HG02970 (cell line): ENCODE data around the gene CACNA2D1.

Experiments
- ATAC-seq: cut with Tn5 transposase; IDR thresholded peaks from one replicate; pipeline ENCODE4 v1.9.1; 2021; ENCODE audit warnings: mild to moderate bottlenecking, moderate library complexity, moderate number of reproducible peaks; ENCODE audit not compliant: unreplicated experiment, low FRiP score

CACNA2D1 gene

GRCh38 chr7:82188636-82189035 lies 254.9 kb downstream of the CACNA2D1 start:
- ATAC-seq: no peak

- ATAC-seq: no peak
Measured at GRCh38 chr7:82185443-82185842, 258.1 kb downstream of the CACNA2D1 start.

DNA sequence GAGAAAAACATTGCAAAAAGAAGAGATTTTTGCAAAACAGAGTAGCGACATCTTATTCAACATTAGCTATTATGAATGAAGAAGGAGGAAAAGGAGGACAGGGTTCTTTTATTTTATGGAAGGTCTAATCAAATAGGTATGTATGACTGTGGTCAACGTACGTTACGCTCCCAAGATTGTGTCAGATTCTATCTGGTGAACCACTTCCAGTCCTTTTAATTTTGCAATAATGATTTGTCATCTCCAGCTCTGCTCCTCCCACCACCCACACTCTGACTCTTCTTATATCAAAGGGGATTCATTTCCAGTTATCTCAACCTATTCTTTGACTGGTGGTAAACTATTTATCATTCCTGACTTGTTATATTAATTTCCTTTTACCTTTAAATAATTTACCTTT lies 259.9 kb downstream of the CACNA2D1 start:
- no peak for ATAC-seq

GRCh38 chr7:82179311-82179710 lies 264.3 kb downstream of the CACNA2D1 start:
- ATAC-seq: no peak

GRCh38 chr7:82175319-82175718 lies 268.3 kb downstream of the CACNA2D1 start:
- no peak for ATAC-seq

DNA sequence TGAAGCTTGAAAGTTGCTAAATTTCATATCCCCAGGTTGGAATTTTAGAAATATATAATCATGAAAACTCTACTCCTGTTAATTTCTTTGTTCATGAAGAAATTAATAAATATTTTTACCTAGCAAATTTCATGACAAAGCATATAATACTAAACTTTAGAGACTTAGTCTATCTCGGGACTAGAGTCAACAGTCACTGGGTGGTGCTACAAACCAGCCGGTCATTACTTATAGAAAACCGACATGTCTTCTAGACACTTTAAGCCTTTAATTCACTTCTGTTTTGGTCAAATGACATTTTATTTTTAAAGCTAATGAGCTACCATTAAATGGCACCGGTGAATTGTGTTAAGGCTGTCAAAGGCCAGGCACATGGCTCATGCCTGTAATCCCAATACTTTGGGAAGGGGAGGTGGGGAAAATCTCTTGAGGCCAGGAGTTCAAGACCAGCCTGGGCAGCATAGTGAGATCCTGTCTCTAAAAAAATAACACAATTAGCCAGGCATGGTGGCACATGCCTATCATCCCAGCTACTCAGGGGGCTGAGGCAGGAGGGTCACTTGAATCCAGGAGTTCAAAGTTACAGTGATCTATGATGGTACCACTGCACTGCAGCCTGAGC lies 270.1 kb downstream of the CACNA2D1 start:
- ATAC-seq: no peak

DNA sequence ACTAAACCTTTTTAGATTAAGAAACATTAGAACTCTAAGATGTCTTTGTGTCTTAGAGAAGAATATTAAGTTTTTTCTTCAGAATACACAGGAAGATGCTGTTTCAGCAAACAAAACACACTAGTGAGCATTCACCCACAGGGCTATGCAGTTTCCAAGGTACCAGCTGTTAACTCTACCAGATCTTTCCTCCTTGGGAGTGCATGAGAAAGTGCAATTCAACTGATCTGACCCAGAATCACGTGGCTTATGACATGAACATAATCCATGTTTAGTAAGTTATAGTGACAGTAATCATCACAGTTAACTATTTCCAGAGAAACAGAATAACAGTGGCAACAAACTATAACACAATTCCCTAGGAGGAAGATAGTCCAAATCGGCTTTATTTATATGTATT lies 270.7 kb downstream of the CACNA2D1 start:
- ATAC-seq: no peak

DNA sequence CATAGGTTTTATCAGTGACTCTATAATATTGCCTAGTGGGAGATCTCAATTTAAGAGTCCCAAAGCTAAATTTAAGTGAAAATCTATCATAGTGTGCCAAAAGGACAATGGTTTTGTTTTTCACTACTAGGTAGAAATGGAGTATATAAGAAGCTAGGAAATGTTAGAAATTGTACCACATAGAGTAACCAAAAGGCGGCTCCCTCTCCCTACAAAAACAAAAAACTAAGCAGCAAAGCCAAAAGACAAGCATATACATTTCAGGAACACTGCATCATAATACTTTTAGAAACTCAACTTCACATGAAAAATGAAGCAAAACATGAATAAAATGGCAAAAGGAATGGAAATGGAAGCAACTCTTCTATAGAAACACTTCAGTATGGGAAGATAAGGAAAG lies 271.6 kb downstream of the CACNA2D1 start:
- ATAC-seq: no peak

- ATAC-seq: no peak
Measured at GRCh38 chr7:82167558-82168314, 275.8 kb downstream of the CACNA2D1 start.

GRCh38 chr7:82166260-82167015 lies 277.1 kb downstream of the CACNA2D1 start:
- no peak for ATAC-seq

DNA sequence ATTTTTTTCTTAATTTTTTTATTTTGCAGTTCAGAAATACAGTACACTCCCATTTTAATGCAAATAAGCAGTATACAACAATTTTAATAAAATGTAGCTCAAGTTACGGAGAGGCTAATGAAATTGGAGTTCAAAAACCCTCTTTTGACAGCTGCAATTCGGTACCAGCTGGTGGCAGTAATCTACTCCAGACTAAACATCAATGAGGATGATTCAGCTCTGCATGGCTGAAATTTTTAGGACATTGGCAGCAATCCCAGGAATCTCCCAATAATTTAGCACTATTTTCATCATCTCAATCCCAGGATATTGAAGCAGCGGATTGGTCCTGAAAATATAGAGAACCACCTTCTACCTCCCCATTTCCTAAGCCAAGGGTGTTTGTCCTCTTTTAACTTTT lies 278.8 kb downstream of the CACNA2D1 start:
- no peak for ATAC-seq

GRCh38 chr7:82164410-82164809 lies 279.2 kb downstream of the CACNA2D1 start:
- no peak for ATAC-seq

GRCh38 chr7:82163586-82163985 lies 280.0 kb downstream of the CACNA2D1 start:
- no peak for ATAC-seq

GRCh38 chr7:82162289-82162688 lies 281.3 kb downstream of the CACNA2D1 start:
- ATAC-seq: no peak

DNA sequence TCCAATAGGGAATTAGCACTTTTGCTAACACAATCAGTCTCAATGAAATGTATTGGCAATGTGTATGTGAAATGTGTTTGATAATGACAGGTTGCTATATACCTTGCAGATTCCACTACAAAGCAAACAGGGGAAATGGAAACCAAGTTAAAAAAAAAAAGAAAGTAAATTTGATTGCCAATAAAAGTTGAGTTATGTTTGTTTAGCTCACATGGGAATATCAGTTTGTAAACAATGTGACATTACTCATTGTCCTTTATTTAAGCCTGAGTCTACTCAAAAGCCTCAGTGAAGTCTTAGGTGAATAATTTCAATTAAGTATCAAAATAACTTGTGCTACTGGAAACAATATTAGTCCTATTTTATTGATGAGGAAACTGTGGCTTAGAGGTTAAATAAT lies 285.2 kb downstream of the CACNA2D1 start:
- no peak for ATAC-seq

DNA sequence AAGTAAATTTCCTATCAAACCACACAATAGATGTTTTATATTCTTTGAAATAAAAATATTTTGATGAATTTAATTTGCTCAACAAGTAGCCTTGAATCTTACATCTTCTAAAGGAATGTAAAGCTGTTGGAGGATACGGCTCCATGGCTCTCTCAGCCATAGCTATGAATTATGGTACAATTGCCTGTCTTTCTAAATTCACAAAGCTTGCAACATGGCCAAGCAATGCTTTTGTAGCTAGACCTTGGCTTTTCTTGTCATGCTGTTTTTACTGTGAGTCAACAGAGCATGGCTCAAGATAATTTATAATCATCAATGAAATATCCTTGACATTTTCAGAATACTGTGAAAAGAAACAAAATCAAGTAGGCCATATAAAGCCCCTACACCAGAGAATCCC lies 286.7 kb downstream of the CACNA2D1 start:
- ATAC-seq: no peak

- ATAC-seq: no peak
Measured at GRCh38 chr7:82156168-82156567, 287.4 kb downstream of the CACNA2D1 start.

DNA sequence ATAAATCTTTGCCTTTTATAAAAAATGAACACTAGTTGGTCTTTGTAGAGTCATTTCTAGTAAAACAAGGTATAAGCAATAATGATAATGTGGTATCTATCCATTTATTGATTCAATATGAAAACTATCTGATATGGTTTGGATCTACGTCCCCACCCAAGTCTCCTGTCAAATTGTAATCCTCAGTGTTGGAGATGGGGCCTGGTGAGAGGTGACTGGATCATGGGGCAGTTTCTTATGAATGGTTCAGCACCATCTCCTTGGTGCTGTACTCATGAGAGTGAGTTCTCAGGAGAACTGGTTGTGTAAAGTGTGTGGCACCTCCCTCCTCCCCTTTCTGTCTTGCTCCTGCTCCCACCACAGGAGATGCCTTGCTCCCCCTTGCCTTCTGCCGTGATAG lies 288.8 kb downstream of the CACNA2D1 start:
- ATAC-seq: no peak

- ATAC-seq: no peak
Measured at GRCh38 chr7:82153776-82154175, 289.8 kb downstream of the CACNA2D1 start.

DNA sequence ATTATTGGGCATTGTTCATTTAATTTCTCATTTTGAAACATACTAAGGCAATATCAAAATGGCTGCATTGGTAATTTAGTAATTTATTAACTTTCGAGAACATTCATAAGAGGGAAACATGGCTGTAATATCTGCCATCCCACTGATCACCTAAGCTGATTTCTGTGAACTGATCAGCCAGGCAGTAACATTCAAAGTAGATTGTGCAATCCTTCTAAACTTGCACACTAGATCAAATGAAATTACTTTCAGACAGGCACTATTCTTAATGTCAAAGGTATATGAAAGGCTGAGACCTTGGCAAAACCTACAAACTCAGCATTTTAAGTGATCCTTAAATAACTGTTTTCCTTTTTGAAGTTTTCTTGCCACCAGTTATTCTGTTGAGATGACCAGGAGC lies 290.7 kb downstream of the CACNA2D1 start:
- ATAC-seq: no peak

- no peak for ATAC-seq
Measured at GRCh38 chr7:82146491-82146890, 297.1 kb downstream of the CACNA2D1 start.
